DOHH2 (cell line): Measurements from ENCODE around the gene PASK.

Experiments used
- H3F3A ChIP-seq: fragments of 200-600 bp; sonication (generic), shearing (Covaris generic); 2 replicates; pipeline ENCODE4 v1.6.0; 2016; ENCODE audit warnings: antibody characterized with exemption, mild to moderate bottlenecking; ENCODE audit not compliant: control insufficient read depth, insufficient read depth
- H3K27ac ChIP-seq: fragments of 200-600 bp; sonication (generic); 2 replicates; pipeline ENCODE4 v1.5.1; 2014; ENCODE audit warnings: low read depth, mild to moderate bottlenecking, low read length, moderate library complexity
- H3K27me3 ChIP-seq: fragments of 200-600 bp; sonication (generic); 2 replicates; pipeline ENCODE4 v1.6.1; 2014; ENCODE audit warnings: mild to moderate bottlenecking, low read length, mixed read lengths; ENCODE audit not compliant: control insufficient read depth
- H3K36me3 ChIP-seq: fragments of 200-600 bp; sonication (generic); 2 replicates; pipeline ENCODE4 v1.6.1; 2014; ENCODE audit warnings: mild to moderate bottlenecking, low read length, moderate library complexity, mixed read lengths; ENCODE audit not compliant: control insufficient read depth
- H3K4me1 ChIP-seq: fragments of 200-600 bp; sonication (generic); 2 replicates; pipeline ENCODE4 v1.6.1; 2014; ENCODE audit warnings: mild to moderate bottlenecking, low read length, mixed read lengths; ENCODE audit not compliant: control insufficient read depth
- H3K4me2 ChIP-seq: fragments of 200-600 bp; sonication (generic); 2 replicates; pipeline ENCODE4 v1.6.0; 2014; ENCODE audit warnings: mild to moderate bottlenecking, low read length, moderate library complexity
- H3K4me3 ChIP-seq: fragments of 200-600 bp; sonication (generic); 2 replicates; pipeline ENCODE4 v1.5.1; 2014; ENCODE audit warnings: mild to moderate bottlenecking, low read length, mixed read lengths
- H3K79me2 ChIP-seq: fragments of 200-600 bp; sonication (generic); 2 replicates; pipeline ENCODE4 v1.6.1; 2014; ENCODE audit warnings: mild to moderate bottlenecking, low read length, mixed read lengths; ENCODE audit not compliant: control insufficient read depth
- H3K9me2 ChIP-seq: fragments of 200-600 bp; sonication (generic); replicated peaks from 2 replicates; pipeline ENCODE4 v1.6.1; 2014; ENCODE audit warnings: mild to moderate bottlenecking, low read length, mixed read lengths; ENCODE audit not compliant: control insufficient read depth
- H3K9me3 ChIP-seq: fragments of 200-600 bp; sonication (generic); 2 replicates; pipeline ENCODE4 v1.6.1; 2014; ENCODE audit warnings: antibody characterized with exemption, low read length, mixed read lengths; ENCODE audit not compliant: control insufficient read depth, insufficient read depth
- H4K20me1 ChIP-seq: fragments of 200-600 bp; sonication (generic); 2 replicates; pipeline ENCODE4 v1.6.0; 2014; ENCODE audit warnings: low read depth, mild to moderate bottlenecking, antibody characterized with exemption, low read length, moderate library complexity; ENCODE audit not compliant: control insufficient read depth, insufficient read depth
- EZH2phosphoT487 ChIP-seq: fragments of 200-600 bp; sonication (generic); IDR thresholded peaks from 2 replicates; pipeline ENCODE4 v1.6.1; 2017; ENCODE audit warnings: borderline replicate concordance, mild to moderate bottlenecking, antibody characterized with exemption, low read length, moderate library complexity, mixed read lengths
- TF ChIP-seq, protein P1 (sequence below): fragments of 200-600 bp; sonication (generic); IDR thresholded peaks from one replicate; pipeline ENCODE4 v1.5.1; 2014; ENCODE audit warnings: antibody characterized with exemption, mild to moderate bottlenecking, low read depth, low read length; ENCODE audit not compliant: poor library complexity, severe bottlenecking

PASK gene

DNA sequence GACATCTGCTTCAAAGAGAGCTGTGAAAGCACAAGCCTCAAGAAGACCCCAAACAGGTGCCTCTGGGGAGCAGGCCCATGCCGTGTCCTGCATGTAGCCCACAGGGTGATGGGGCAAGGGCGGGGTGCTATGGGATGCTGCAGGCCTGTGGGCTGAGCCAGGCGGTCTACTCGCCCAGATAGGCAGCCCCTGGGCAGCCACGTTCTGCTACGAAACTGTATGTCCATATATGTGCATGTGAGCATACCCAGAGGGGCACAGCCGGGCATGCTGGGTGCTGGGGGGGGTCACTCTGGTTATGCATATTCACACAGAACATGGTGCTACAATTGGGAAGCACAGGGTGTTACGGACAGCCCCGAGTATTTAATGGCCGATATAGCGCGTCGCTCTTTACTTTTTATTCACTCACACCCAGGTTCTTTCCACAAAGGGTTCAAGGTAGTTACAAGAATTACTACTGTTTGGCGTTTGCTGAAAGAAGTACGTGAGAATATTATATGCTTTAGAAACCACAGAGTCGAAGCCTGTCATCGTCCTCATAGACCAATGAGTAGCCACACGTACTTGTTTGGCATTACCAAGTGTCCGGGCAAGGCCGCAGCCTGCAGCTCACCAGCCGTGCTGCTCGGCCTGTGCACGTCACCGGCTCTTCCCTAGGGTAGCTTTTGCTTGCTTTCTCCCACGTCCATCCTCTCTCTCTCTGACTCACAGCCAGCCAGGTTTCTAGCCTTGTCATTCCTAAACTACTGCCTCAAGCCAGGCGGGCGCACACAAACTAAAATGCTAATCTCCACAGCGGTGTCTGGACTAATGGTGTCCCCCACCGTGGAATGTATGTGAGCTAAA lies 61.6 kb downstream of the PASK start:
- Histone ChIP-seq H3F3A (peaks cover 9% of the 10 kb centered on the region), H3K36me3 (peaks cover 58% of the 10 kb centered on the region), H3K9me2 (no peaks in the 10 kb centered on the region), H3K9me3 (no peaks in the 10 kb centered on the region), H3K27ac (no peak overlapping the region), H3K4me2 (no peak overlapping the region), H4K20me1 (0 out of 2 replicates have a peak, but pooled peaks cover 2% of the 10 kb centered on the region), H3K4me3 (no peak overlapping the region), H3K27me3 (no peaks in the 10 kb centered on the region), H3K79me2 (0 out of 2 replicates have a peak, but pooled peaks cover 2% of the 10 kb centered on the region), H3K4me1 (no peaks in the 10 kb centered on the region)
- TF ChIP-seq EZH2phosphoT487, result no peak
- TF ChIP-seq, protein P1, sequence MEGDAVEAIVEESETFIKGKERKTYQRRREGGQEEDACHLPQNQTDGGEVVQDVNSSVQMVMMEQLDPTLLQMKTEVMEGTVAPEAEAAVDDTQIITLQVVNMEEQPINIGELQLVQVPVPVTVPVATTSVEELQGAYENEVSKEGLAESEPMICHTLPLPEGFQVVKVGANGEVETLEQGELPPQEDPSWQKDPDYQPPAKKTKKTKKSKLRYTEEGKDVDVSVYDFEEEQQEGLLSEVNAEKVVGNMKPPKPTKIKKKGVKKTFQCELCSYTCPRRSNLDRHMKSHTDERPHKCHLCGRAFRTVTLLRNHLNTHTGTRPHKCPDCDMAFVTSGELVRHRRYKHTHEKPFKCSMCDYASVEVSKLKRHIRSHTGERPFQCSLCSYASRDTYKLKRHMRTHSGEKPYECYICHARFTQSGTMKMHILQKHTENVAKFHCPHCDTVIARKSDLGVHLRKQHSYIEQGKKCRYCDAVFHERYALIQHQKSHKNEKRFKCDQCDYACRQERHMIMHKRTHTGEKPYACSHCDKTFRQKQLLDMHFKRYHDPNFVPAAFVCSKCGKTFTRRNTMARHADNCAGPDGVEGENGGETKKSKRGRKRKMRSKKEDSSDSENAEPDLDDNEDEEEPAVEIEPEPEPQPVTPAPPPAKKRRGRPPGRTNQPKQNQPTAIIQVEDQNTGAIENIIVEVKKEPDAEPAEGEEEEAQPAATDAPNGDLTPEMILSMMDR, result no peak

DNA sequence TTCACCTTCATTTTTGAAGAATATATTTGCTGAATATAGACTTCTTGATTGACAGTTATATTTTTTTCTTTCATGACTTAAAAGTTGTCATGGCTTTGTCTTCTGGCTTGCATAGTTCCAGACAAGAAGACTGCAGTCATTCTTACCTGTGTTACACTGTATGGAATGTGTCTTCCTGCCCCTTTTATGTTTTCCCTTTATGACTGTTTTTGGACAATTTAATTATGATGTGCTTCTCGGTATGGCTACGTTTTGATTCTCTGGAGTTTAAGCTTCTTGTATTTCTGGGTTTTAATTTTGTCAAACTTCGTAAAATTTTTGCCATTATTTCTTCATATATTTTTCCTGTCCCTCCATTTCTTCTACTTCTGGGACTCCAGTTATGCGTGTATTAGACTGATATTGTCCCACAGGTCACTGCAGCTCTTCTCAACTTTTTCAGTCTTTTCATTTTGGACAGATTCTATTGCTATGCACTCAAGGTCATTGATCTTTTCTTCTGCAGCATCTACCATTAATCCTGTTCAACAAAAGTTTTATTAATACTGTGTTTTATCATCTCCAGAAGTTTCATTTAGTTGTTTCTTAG lies 64.3 kb downstream of the PASK start:
- TF ChIP-seq, protein P1, result no peak
- TF ChIP-seq EZH2phosphoT487, result no peak
- Histone ChIP-seq H3K27ac (no peak overlapping the region), H4K20me1 (0 out of 2 replicates have a peak, but pooled peaks cover 2% of the 10 kb centered on the region), H3F3A (peaks cover 9% of the 10 kb centered on the region), H3K4me2 (no peak overlapping the region), H3K4me1 (no peaks in the 10 kb centered on the region), H3K79me2 (no peaks in the 10 kb centered on the region), H3K4me3 (no peak overlapping the region), H3K9me2 (no peaks in the 10 kb centered on the region), H3K9me3 (no peaks in the 10 kb centered on the region), H3K27me3 (no peaks in the 10 kb centered on the region), H3K36me3 (peaks cover 35% of the 10 kb centered on the region)

DNA sequence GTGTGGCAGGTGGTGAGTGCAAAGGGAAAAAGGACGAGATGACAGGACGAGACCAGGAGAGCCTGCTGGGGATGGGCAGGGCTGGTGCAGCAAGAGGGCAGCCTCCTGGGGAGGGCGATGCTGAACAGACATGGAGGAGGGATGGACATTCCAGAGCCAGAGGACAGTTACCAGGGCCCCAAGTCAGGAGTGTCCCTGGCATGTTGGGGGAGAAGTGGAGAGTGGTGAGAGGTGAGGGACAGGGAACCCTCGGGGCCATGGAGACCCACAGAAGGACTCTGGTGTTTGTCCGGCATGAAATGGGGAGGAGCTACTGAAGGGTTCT lies 66.2 kb downstream of the PASK start:
- Histone ChIP-seq H3K27me3 (no peaks in the 10 kb centered on the region), H3F3A (peaks cover 9% of the 10 kb centered on the region), H3K79me2 (no peaks in the 10 kb centered on the region), H3K36me3 (peaks cover 18% of the 10 kb centered on the region), H3K9me3 (no peaks in the 10 kb centered on the region), H3K4me3 (no peak overlapping the region), H3K9me2 (no peaks in the 10 kb centered on the region), H4K20me1 (0 out of 2 replicates have a peak, but pooled peaks cover 2% of the 10 kb centered on the region), H3K4me2 (no peak overlapping the region), H3K4me1 (no peaks in the 10 kb centered on the region), H3K27ac (no peak overlapping the region)
- TF ChIP-seq, protein P1, result no peak
- no peak for TF ChIP-seq EZH2phosphoT487
